ENCODE data around the gene SHOX. TPM values are rescaled to one million over a fixed set of nuclear protein-coding genes. Genes with fewer than 3 reads are reported as not detected.

The SHOX gene
- total RNA-seq = 2.2 and 3.2 TPM in 2 replicates

GRCh38 chrX:630612-631496, at the start of gene SHOX:
SHOX (plus strand) TSS chrX:630791; CDS start chrX:630898, 107 bp downstream.

Other genes starting within 250 kb of the SHOX start
- gene PPP2R3B, start 243.9 kb upstream of the SHOX start, total RNA-seq = 5.8 and 8.4 TPM in 2 replicates

Data from articular chondrocyte of knee joint (primary cell).